Left lobe of liver (tissue), 2 donors: ENCODE results near the gene HAND2. TPM values are rescaled to one million over a fixed set of nuclear protein-coding genes. Genes with fewer than 3 reads are reported as not detected.

Experiments
- ATAC-seq: fragments of 200-7000 bp; cut with Tn5 transposase; one replicate; pipeline ENCODE4 v1.9.1; 2020; ENCODE audit warnings: mild to moderate bottlenecking, moderate library complexity
- DNase-seq: peaks from one replicate; pipeline ENCODE4 v3.0.0-alpha.2; 2020; ENCODE audit warnings: low spot score
- total RNA-seq: library from RNA; stranded (reverse); gene quantifications from one replicate; pipeline ENCODE4 v1.2.1, GENCODE V29; 2021
- donor health status: DM: no; HTN: no; CAD: no; lungs with moderate emphysema.
- donor health status: DM: no; HTN: yes; CAD: no.

The HAND2 gene
- total RNA-seq, 1 donor from 2014 or later, result 8.9 TPM

DNA sequence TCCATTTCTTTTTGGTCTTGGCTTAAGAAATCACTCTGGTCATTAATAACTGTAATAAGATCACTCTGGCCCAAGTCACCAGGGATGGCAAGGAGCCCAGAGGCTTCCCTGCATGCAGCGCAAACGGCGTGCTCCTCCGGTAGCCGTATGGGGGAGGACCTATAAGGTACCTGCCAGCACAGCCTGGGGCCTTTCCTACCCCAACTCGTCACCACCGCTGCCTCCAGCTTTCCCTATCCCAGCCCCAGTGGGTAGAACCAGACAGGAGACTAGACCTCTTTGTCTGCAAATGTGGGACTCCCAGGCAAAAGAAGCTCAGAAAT is 25.9 kb downstream of the HAND2 start:
- DNase-seq (no peak), ATAC-seq (no peak)

GRCh38 chr4:173503330-173504180 is 26.5 kb downstream of the HAND2 start:
- DNase-seq, result no peak
- ATAC-seq, result no peak

DNA sequence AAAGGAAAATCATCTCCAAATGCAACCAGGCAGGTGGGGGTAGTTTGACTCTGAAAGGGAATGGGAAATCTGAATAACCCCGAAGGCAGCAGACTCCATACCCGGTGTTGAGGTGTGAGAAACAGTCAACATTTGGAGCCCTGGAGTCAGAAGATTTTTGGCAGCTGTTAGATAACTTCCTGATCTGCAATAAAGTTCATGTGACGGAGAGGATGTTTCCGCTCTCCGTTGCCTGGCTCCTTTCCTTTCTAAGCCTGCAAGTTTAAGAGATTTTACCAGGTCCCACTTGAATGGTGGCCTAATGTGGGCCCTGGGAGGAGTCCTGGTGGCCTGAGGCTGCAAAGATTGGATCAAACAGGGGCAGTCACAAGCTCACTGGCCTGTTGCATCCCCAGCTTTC is 27.7 kb downstream of the HAND2 start:
- no peak for ATAC-seq
- no peak for DNase-seq

GRCh38 chr4:173501592-173502150 is 28.4 kb downstream of the HAND2 start:
- no peak for DNase-seq
- ATAC-seq, result no peak

DNA sequence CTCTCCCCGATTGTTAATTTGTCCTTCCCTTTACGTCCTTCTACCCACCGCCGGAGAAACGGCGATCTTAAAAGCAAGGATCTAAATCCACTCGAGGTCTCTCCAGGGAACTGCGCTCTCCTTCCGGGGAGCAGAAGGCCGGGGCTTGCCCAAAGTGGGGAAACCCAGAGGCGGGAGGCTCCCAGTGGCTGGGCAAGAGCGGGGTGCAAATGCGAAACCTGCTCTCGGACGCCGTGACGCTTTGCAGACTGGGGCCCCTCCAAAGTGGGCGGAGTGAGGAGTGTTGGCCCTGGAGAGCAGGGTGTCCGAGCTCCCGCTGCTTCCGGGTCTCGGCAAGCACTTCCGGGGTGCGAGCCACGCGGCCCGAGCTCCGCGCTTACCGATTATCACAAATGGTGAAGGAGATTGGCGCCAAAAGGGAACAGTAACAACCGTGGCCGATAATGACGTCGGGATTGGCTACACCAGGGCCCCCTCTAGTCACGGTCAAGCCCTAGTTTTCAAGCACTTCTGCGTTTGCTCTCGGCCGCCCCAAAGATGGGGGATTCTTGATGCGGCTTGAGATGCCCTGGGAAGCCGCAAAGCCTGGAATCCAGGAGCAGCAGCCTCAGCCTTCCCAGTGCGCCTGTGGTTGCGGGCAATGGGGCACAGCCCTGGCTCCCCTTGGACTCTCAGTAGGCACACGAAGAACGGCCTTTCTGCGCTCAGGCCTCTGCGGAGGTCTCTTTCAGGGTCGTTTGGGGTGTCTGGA is 29.0 kb downstream of the HAND2 start:
- ATAC-seq (no peak), DNase-seq (no peak)

DNA sequence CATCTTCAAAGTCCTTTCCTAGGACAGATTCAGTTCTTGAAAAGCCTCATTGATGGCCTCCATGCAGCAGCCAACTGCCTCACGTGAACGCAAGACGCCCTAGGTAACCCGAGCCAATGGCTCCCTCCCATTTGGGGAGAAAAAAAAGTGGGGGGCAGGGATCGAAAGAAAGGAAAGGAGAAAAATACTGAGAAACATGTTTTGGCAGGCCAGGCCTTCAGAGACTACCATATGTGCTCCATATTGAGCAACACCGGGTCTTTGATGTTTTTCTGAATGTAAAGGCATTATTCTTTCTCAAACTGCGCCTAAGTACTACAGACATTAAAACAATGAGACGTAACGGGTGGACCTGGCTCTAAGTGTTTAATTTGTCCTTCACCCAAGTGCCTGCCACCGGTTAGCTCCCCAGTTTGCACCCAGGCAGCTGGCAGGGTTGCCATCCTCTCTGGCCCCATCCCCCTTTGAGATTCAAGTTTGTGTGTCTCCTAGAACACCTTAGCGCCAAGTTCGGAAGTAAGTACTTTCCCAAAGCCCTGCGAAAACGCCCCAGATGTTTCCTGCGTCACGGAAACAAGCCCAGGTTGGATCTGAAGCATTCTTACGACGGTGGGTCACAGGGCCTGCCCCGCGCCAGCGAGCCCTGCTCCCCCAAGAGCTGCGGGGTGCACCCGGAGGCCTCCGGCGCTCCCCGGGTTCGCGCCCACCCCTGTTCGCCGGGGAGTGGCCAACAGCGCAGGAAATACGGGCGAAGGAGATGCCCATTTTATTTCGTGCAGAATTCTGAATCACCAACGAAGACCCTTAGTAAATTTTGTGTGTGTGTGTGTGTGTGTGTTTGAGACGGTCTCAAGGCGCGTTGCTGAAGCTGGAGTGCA is 30.1 kb downstream of the HAND2 start:
- ATAC-seq (no peak), DNase-seq (no peak)

- DNase-seq (no peak), ATAC-seq (no peak)
Observed at GRCh38 chr4:173498771-173499170, 31.3 kb downstream of the HAND2 start.

GRCh38 chr4:173498023-173498422 is 32.0 kb downstream of the HAND2 start:
- no peak for ATAC-seq
- DNase-seq, result no peak

DNA sequence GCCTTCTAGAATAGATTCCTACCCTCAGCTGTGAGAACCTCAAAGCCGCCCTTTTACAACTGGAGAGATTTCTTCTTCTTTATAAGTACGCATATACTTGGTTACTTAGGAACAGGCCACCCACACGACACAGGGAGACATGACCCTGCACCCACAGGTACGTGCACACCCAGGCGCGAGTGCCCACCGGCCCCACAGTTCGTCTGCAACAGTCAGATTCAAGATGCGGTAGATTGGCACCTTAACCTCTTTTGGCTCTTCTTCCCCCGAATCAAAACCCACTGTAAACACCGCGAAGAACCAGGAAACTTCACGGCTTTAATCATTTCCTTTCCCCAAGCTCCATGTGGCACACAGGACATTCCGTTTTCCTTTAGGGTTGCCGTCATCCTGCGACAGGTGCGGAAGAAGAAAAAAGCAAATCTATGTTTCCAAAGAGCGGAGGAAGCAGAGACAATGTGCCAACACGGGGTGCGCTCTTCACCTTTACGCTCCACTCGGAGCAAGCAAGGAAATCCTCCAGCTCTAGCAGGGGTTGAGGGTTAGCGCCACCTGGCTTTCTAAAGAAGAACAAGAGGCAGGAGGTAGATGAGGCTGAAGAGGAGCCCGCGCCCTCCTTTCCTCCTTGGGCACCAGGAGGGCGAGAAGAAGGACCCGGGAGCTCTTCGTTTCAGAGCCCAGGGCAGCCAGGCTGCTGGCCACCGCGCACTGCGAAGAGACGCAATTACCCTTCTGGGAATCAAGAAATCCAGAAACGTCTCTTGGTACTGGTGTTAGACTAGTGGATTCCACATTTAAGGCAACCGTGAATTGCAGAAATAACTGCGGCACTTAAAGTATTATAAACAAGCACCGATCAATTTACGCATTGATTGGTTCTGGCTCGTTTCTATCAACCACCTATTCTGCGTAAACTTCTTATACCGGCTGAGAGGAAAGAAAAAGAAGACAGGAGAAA is 35.7 kb downstream of the HAND2 start:
- DNase-seq, result no peak

DNA sequence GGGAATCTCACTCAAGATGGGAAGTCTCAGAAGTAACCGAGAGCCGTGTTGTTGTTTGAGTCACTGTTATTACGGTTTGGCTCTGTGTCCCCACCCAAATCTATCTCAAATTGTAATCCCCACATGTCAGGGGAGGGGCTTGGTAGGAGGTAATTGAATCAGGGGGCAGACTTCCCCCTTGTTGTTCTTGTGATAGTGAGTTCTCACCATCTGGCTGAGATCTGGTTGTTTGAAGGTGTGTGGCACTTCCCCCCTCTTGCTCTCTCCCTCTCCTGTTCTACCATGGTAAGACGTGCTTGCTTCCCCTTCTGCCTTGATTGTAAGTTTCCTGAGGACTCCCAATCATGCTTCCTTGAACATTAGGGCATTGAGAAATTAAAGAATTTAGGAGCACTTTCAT is 37.0 kb downstream of the HAND2 start:
- no peak for DNase-seq
- ATAC-seq, result no peak

More for the DNA sequence above, 35.7 kb downstream of the HAND2 start:
- peak; percentile 99 for ATAC-seq

- ATAC-seq (no peak), DNase-seq (no peak)
Observed at GRCh38 chr4:173492315-173492714, 37.7 kb downstream of the HAND2 start.

DNA sequence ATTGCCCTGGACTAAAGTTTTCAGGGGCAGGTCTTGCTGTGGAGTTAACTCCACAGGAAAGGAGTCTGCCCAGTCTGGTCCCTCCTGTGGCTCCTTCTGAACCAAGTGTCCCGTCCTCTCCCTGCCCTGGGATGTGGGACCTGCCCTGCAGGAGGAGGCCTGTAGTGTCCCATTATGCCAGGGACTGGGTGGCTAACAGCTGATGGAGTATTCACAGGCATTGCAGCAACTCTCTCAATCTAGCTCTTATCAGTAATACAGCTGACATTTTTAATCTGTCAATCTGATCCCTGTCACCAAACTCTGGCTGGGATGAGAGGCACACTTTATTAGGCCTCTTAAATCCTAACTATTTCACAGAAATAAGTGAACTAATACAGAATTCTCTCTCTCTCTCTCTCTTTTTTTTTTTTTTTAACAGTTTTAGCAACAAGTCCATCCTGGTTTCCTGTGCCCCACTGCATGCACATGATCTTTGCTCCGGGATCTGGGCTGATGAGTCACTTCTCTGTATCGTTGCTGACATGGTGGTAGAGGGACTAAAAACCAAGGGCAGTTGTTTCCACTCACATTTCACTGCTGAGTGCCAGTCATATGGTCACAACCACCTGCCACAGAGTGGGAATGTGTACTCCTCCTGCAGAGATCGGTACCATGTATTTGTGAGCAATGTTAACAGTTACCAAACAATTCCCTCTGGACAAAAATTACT is 39.1 kb downstream of the HAND2 start:
- no peak for ATAC-seq
- no peak for DNase-seq

GRCh38 chr4:173490256-173490655 is 39.8 kb downstream of the HAND2 start:
- ATAC-seq (no peak), DNase-seq (no peak)

- DNase-seq, result no peak
- ATAC-seq, result no peak
Observed at GRCh38 chr4:173489514-173489913, 40.5 kb downstream of the HAND2 start.

DNA sequence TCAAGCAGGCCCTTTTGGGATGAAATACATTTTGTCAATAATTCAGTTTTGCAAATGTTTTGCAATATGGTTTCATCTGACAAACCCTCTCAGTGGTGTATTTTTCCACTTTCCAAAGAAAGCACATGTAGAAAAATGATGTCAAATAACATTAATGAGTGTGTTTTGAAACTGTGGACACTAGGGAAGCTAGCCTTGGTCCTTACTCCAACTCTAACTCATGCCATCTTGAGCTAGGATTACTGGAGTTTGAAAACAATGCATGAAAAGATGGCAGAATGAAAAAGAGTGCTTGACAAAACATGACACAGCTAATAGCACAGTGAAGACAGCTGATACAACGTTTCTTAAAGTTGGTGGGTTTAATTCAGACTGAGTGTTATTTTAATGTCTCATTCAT is 41.4 kb downstream of the HAND2 start:
- ATAC-seq (no peak), DNase-seq (no peak)

DNA sequence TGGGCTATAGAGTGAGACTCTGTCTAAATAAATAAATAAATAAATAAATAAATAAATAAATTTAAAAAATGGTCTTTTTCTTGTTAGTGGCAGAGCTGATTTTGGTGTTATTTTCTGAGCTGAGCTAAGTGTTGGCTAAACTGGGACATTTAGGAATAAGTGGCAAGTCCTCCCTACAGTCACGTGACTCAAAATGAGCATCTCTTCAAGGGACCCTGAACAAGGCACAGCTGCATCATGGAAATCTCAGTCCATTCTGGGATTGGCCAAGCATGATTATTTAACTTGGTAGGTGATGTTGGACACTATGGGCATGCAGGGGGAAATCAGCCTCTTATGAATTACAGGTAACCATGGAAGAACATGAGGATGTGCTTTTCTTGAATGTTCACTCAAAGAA is 42.0 kb downstream of the HAND2 start:
- ATAC-seq, result no peak
- DNase-seq, result no peak

GRCh38 chr4:173486714-173487392 is 43.2 kb downstream of the HAND2 start:
- DNase-seq (no peak), ATAC-seq (no peak)

DNA sequence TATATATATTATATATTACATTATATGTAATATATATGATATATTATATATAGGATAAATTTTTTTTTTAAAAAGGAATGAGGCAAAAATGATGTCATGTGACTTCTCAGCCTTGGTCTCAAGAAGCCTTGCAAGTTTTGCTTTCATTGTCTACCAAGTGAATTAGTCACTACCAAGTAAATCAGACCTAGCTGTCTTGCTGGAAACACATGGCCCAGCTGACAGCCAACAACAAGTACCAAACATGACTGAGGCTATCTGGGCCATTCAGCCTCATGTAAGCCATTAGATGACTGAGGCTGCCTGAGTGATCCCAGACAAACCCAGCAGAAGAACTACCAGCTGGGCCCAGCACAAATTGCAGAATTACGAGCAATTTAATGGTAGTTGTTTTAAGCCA is 44.9 kb downstream of the HAND2 start:
- peak; percentile 26 for ATAC-seq
- no peak for DNase-seq
